ENCODE data around the gene KRT72. TPM values are rescaled to one million over a fixed set of nuclear protein-coding genes. Genes with fewer than 3 reads are reported as not detected.
A peak's percentile ranks its signal among the peaks of the same experiment; 100 is the strongest.

The KRT72 gene
- 10 to 100 TPM; 82.2 to 83.4 TPM for total RNA-seq
- polyA plus RNA-seq (2013, experiment 1 of 2): 10.7 TPM
- polyA plus RNA-seq (2013, experiment 2 of 2): 38.3 TPM
- total RNA-seq: 0 to 90.9 (median 13.3) reads per million in 172 experiments

DNA sequence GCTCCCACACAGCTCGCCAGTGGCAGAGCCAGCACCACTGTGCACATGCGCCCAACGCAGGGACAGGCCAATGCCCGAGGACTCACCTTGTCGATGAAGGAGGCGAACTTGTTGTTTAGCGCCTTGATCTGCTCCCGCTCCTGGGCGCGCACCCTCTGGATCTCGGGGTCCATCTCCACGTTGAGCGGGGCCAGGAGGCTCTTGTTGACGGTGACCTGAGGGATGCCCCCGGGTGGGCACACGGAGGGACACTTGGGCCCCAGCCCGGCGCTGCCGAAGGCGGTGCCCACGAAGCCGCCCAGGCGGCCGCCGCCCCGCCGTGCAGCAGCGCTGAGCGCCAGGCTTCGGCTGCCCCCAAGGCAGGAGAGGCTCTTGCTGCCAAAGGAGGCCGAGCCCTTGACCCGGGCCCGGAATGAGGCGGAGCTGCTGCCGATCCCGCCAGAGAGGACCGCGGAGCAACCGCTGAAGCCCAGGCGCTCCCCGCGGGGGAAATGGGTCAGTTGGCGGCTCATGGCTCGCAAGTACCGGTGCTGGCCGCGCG, at the start of gene KRT72:
Gene KRT72 (minus strand): TSS at position 523 of the 541 bp plus-strand sequence. CDS start 11 bp downstream, at position 512.
- CTCF ChIA-PET: no interaction called here
- H3K27me3 Mint-ChIP-seq: peaks cover 5% of the 10 kb centered on the region
- no peak within 1 kb of the TSS for H3K4me3 ChIP-seq (ENCODE audit: low read length)
- DNase-seq (no peak), ATAC-seq (ENCODE audit: poor library complexity) (no peak)
- no peaks in the 10 kb centered on the region for H3K9me3 Mint-ChIP-seq
- intact Hi-C loops (cut with DNase I, micrococcal nuclease): no loop called here
- H3K36me3 ChIP-seq (ENCODE audit: insufficient read depth, low read length): no peaks in the 10 kb centered on the region
- POLR2A ChIA-PET: no interaction called here
- peaks cover 0 to 4% of the 10 kb centered on the region in 2 experiments for H3K9me3 ChIP-seq (ENCODE audit: control insufficient read depth in 1 of 2, insufficient read depth in 1 of 2, low read length in 2 of 2)
- TF ChIP-seq, protein P1, sequence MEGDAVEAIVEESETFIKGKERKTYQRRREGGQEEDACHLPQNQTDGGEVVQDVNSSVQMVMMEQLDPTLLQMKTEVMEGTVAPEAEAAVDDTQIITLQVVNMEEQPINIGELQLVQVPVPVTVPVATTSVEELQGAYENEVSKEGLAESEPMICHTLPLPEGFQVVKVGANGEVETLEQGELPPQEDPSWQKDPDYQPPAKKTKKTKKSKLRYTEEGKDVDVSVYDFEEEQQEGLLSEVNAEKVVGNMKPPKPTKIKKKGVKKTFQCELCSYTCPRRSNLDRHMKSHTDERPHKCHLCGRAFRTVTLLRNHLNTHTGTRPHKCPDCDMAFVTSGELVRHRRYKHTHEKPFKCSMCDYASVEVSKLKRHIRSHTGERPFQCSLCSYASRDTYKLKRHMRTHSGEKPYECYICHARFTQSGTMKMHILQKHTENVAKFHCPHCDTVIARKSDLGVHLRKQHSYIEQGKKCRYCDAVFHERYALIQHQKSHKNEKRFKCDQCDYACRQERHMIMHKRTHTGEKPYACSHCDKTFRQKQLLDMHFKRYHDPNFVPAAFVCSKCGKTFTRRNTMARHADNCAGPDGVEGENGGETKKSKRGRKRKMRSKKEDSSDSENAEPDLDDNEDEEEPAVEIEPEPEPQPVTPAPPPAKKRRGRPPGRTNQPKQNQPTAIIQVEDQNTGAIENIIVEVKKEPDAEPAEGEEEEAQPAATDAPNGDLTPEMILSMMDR (IDR thresholded peaks at IDR 0.05): no peak
- peaks cover 40% of the 10 kb centered on the region for H3K4me1 ChIP-seq (ENCODE audit: insufficient read depth, low read length)
- peak within 1 kb of the TSS; percentile 89 for H3K27ac Mint-ChIP-seq
- H3K27me3 ChIP-seq (ENCODE audit: control insufficient read depth in 1 of 2, insufficient read depth in 2 of 2, low read length in 2 of 2): peaks cover 0 to 7% of the 10 kb centered on the region in 2 experiments
- H3K36me3 Mint-ChIP-seq (ENCODE audit: low read depth): peaks cover 5% of the 10 kb centered on the region
- no peak within 1 kb of the TSS for H3K27ac ChIP-seq (ENCODE audit: low read depth in 1 of 2, low read length in 2 of 2)
- peaks cover 60% of the 10 kb centered on the region for H3K4me1 Mint-ChIP-seq (ENCODE audit: low read depth)
- no peak within 1 kb of the TSS for H3K4me3 Mint-ChIP-seq

DNA sequence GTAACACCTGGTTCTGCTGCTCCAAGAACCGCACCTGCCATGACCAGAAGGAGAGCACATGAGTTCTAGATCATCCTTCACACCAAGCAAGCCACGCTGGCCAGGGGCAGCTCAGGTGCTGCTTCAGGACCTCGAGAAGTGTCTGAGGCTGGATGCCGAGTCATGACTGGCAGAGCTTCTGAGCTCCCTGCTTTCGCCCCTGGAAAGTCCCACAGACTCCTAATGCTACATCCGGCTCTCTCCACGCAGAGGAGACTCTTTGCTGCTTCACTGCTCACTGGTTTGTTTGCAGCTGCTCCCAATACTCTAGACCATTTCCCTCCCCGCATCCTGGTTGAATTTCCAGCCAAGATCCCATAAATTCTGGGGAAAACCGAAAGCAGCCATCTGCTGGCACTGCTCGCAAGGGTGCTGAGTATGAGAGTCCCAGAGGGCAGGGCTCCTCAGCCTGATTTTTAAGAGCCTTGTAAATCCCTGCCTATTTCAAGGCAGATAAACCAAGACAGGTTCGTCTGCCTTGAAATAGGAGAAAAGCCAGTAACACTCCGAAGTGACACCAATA, 49.3 kb upstream of the KRT72 start:
- no peak overlapping the region for H3K4me3 Mint-ChIP-seq
- no peaks in the 10 kb centered on the region for H3K36me3 Mint-ChIP-seq (ENCODE audit: low read depth)
- CTCF ChIA-PET: no interaction called here
- intact Hi-C loops (cut with DNase I, micrococcal nuclease): no loop called here
- no peak overlapping the region for H3K4me3 ChIP-seq (ENCODE audit: low read length)
- no peaks in the 10 kb centered on the region for H3K36me3 ChIP-seq (ENCODE audit: insufficient read depth, low read length)
- H3K27ac Mint-ChIP-seq: peak overlapping the region; percentile 99
- H3K27me3 ChIP-seq (ENCODE audit: control insufficient read depth in 1 of 2, insufficient read depth in 2 of 2, low read length in 2 of 2): no peaks in the 10 kb centered on the region
- POLR2A ChIA-PET: interaction anchor here (1.2 kb wide), 1 partner anchor 38 kb away, joined by 3 read pairs; no protein-coding TSS in a partner anchor
- no peak overlapping the region for H3K27ac ChIP-seq (ENCODE audit: low read depth in 1 of 2, low read length in 2 of 2)
- TF ChIP-seq, protein P1 (IDR thresholded peaks at IDR 0.05): no peak
- ATAC-seq (ENCODE audit: poor library complexity) (no peak), DNase-seq (no peak)
- no peaks in the 10 kb centered on the region for H3K9me3 Mint-ChIP-seq
- H3K27me3 Mint-ChIP-seq: no peaks in the 10 kb centered on the region
- H3K4me1 Mint-ChIP-seq (ENCODE audit: low read depth): peaks cover 65% of the 10 kb centered on the region
- H3K4me1 ChIP-seq (ENCODE audit: insufficient read depth, low read length): peaks cover 42% of the 10 kb centered on the region
- peaks cover 0 to 6% of the 10 kb centered on the region in 2 experiments for H3K9me3 ChIP-seq (ENCODE audit: control insufficient read depth in 1 of 2, insufficient read depth in 1 of 2, low read length in 2 of 2)

DNA sequence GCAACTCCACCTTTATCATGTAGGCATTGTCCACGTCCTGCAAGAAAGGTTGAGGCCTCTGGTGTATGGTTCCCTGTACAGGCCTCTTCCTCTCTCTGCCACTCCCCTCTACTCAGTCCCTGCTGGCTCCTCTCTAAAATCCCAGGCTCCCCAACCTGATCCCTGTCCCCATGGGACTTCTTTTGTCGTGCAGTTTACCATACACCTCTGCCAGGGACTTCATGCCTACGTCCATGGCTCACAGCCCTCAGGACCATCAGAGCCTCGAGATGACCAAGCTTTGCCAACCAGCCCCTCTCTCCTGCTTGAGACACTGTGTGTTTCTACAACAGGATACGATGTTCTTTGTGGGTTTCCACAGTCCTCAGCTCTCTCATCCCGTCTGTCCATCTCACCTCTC, 47.8 kb upstream of the KRT72 start:
- H3K4me1 Mint-ChIP-seq (ENCODE audit: low read depth): peaks cover 74% of the 10 kb centered on the region
- peaks cover 58% of the 10 kb centered on the region for H3K4me1 ChIP-seq (ENCODE audit: insufficient read depth, low read length)
- ChIA-PET CTCF (interaction anchor here (0.7 to 1.1 kb wide), 2 partner anchors 29 to 221 kb away, joined by 3 read pairs; no protein-coding TSS in a partner anchor), POLR2A (interaction anchor here (0.9 to 2.1 kb wide), 2 partner anchors 32 to 63 kb away, joined by 3 to 6 read pairs; no protein-coding TSS in a partner anchor)
- TF ChIP-seq, protein P1 (IDR thresholded peaks at IDR 0.05): no peak
- H3K27ac Mint-ChIP-seq: peak overlapping the region; percentile 99
- H3K27me3 ChIP-seq (ENCODE audit: control insufficient read depth in 1 of 2, insufficient read depth in 2 of 2, low read length in 2 of 2): no peaks in the 10 kb centered on the region
- intact Hi-C loops (cut with DNase I, micrococcal nuclease): no loop called here
- H3K9me3 Mint-ChIP-seq: peaks cover 2% of the 10 kb centered on the region
- H3K36me3 ChIP-seq (ENCODE audit: insufficient read depth, low read length): no peaks in the 10 kb centered on the region
- no peak overlapping the region for H3K4me3 ChIP-seq (ENCODE audit: low read length)
- DNase-seq (no peak), ATAC-seq (ENCODE audit: poor library complexity) (no peak)
- no peak overlapping the region for H3K27ac ChIP-seq (ENCODE audit: low read depth in 1 of 2, low read length in 2 of 2)
- no peaks in the 10 kb centered on the region for H3K27me3 Mint-ChIP-seq
- H3K36me3 Mint-ChIP-seq (ENCODE audit: low read depth): peaks cover 5% of the 10 kb centered on the region
- H3K4me3 Mint-ChIP-seq: peak overlapping the region; percentile 36
- H3K9me3 ChIP-seq (ENCODE audit: control insufficient read depth in 1 of 2, insufficient read depth in 1 of 2, low read length in 2 of 2): peaks cover 0 to 11% of the 10 kb centered on the region in 2 experiments
